ENCODE data around the gene VPS37B. TPM values are rescaled to one million over a fixed set of nuclear protein-coding genes. Genes with fewer than 3 reads are reported as not detected.

Gene VPS37B
- total RNA-seq, 1 experiment from 2014 or later: 24.0 TPM

DNA sequence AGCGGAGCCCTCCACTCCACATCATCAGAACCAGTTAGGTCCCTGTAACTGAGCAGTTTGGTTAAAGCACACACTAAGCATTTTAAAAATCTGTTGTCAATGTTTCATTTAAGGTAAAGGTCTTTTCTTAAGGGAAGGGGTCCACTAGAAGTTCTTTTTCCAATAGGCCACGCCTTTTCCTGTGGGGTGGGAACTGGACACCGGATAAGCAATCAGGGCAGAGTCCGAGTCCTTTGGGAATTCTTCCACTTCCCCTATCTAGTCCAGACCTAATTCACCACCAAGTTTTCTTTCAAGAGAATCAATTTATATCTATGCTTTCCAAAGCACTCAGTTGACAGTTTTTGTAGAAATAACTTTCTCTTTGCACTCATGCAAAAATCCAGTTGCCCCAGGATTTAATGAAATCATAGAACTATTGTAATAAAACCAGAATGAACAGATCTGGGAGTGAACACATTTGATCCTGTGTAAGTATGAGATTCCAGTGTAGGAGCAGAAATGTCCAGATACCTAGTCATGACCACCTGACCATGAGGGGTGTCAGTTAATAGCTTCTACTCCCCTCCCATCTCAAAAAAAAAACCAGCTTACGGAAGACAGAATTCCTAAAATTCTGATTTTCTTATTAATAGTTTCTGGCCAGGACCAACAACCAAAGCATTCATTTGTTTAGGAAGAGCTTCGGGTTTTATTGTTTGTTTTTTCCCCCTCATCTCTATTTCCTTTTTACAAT, 11.7 kb downstream of the VPS37B start:
- POLR2A ChIA-PET: no interaction called here
- no TSS peak for BruUV-seq (replicated peaks)
- Mint-ChIP-seq H3K4me3 (ENCODE audit: unreplicated experiment) (no peak overlapping the region), H3K36me3 (ENCODE audit: insufficient read depth, unreplicated experiment) (peaks cover 22% of the 10 kb centered on the region), H3K27ac (ENCODE audit: unreplicated experiment) (no peak overlapping the region), H3K27me3 (ENCODE audit: insufficient read depth, unreplicated experiment) (no peaks in the 10 kb centered on the region), H3K4me1 (ENCODE audit: low read depth, unreplicated experiment) (peaks cover 22% of the 10 kb centered on the region), H3K9me3 (ENCODE audit: unreplicated experiment) (no peaks in the 10 kb centered on the region)
- DNase-seq: no peak
- H3K4me1 ChIP-seq: peaks cover 38% of the 10 kb centered on the region
- no peak overlapping the region for H3K4me3 ChIP-seq (ENCODE audit: low read depth, low read length)
- H3K36me3 ChIP-seq (ENCODE audit: control insufficient read depth, insufficient read depth, low read length): no peaks in the 10 kb centered on the region
- intact Hi-C loops (cut with micrococcal nuclease; ENCODE audit: unreplicated experiment): no loop called here
- TF ChIP-seq, protein P1, sequence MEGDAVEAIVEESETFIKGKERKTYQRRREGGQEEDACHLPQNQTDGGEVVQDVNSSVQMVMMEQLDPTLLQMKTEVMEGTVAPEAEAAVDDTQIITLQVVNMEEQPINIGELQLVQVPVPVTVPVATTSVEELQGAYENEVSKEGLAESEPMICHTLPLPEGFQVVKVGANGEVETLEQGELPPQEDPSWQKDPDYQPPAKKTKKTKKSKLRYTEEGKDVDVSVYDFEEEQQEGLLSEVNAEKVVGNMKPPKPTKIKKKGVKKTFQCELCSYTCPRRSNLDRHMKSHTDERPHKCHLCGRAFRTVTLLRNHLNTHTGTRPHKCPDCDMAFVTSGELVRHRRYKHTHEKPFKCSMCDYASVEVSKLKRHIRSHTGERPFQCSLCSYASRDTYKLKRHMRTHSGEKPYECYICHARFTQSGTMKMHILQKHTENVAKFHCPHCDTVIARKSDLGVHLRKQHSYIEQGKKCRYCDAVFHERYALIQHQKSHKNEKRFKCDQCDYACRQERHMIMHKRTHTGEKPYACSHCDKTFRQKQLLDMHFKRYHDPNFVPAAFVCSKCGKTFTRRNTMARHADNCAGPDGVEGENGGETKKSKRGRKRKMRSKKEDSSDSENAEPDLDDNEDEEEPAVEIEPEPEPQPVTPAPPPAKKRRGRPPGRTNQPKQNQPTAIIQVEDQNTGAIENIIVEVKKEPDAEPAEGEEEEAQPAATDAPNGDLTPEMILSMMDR (IDR thresholded peaks at IDR 0.05; ENCODE audit: insufficient read depth in 1 of 2, low read depth in 1 of 2, low read length in 1 of 2, severe bottlenecking in 1 of 2, unreplicated experiment in 1 of 2): no peak
- no peaks in the 10 kb centered on the region for H3K9me3 ChIP-seq
- no peaks in the 10 kb centered on the region for H3K27me3 ChIP-seq (replicated peaks; ENCODE audit: control insufficient read depth, insufficient read depth, low read length)
- CTCF ChIA-PET: no interaction called here

DNA sequence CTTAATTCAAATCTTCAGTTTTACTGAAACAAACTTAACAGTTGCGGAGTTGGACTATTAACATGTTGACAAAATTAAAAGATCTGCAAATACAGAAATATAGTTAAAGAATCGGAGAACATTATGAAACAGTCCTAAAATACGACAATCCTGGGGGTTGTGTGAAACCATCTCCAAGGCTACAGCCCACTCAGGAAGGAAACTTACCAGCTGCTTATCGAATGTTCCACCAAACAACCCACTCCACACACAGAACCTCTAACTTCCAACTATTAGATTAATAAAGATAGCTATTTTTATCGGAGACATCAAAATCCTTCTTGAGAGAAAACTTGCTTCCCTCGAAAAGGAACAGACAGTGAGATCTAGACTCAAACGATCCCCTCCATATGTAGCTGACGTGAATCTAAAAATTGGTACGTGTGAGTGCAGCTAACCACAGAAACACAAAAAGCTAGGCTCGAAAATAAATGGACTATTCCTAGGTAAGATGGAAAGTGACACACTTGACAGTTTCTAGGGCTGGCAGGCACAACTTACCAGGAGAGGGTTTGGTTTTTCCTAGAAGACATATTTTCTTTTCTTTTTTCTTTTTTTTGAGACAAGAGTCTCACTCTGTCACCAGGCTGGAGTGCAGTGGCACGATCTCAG, 12.9 kb downstream of the VPS37B start:
- BruUV-seq (replicated peaks): no TSS peak
- intact Hi-C loops (cut with micrococcal nuclease; ENCODE audit: unreplicated experiment): no loop called here
- Mint-ChIP-seq H3K4me3 (ENCODE audit: unreplicated experiment) (no peak overlapping the region), H3K27ac (ENCODE audit: unreplicated experiment) (no peak overlapping the region), H3K36me3 (ENCODE audit: insufficient read depth, unreplicated experiment) (peaks cover 25% of the 10 kb centered on the region), H3K27me3 (ENCODE audit: insufficient read depth, unreplicated experiment) (no peaks in the 10 kb centered on the region), H3K9me3 (ENCODE audit: unreplicated experiment) (no peaks in the 10 kb centered on the region), H3K4me1 (ENCODE audit: low read depth, unreplicated experiment) (peaks cover 13% of the 10 kb centered on the region)
- TF ChIP-seq, protein P1 (IDR thresholded peaks at IDR 0.05; ENCODE audit: insufficient read depth in 1 of 2, low read depth in 1 of 2, low read length in 1 of 2, severe bottlenecking in 1 of 2, unreplicated experiment in 1 of 2): no peak
- DNase-seq: no peak
- CTCF ChIA-PET: no interaction called here
- Histone ChIP-seq H3K27me3 (replicated peaks; ENCODE audit: control insufficient read depth, insufficient read depth, low read length) (no peaks in the 10 kb centered on the region), H3K4me3 (ENCODE audit: low read depth, low read length) (no peak overlapping the region), H3K4me1 (peaks cover 28% of the 10 kb centered on the region), H3K9me3 (no peaks in the 10 kb centered on the region), H3K36me3 (ENCODE audit: control insufficient read depth, insufficient read depth, low read length) (no peaks in the 10 kb centered on the region)
- POLR2A ChIA-PET: no interaction called here

DNA sequence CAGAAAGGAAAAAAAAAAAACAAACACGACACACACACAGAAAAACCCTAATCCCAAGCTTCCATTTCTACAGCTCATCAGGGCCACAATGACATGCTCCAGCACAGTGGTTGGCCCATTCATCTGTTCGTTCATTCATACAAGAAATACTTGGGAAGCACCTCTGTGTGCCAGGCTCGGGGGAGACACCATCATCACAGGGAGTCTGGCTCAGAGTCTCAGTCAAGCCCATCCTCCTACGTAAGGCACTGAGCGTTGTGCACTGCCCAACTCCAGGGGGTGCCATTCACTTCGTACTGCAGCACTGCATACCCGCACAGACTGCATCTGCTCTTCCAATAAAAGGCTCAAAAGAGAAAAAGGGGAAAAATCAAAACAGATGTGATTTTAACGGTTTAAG, 15.3 kb downstream of the VPS37B start:
- Histone ChIP-seq H3K27me3 (replicated peaks; ENCODE audit: control insufficient read depth, insufficient read depth, low read length) (no peaks in the 10 kb centered on the region), H3K36me3 (ENCODE audit: control insufficient read depth, insufficient read depth, low read length) (no peaks in the 10 kb centered on the region), H3K4me1 (peaks cover 15% of the 10 kb centered on the region), H3K9me3 (no peaks in the 10 kb centered on the region), H3K4me3 (ENCODE audit: low read depth, low read length) (no peak overlapping the region)
- Mint-ChIP-seq H3K4me3 (ENCODE audit: unreplicated experiment) (no peak overlapping the region), H3K4me1 (ENCODE audit: low read depth, unreplicated experiment) (peaks cover 6% of the 10 kb centered on the region), H3K27me3 (ENCODE audit: insufficient read depth, unreplicated experiment) (no peaks in the 10 kb centered on the region), H3K9me3 (ENCODE audit: unreplicated experiment) (no peaks in the 10 kb centered on the region), H3K36me3 (ENCODE audit: insufficient read depth, unreplicated experiment) (peaks cover 25% of the 10 kb centered on the region), H3K27ac (ENCODE audit: unreplicated experiment) (no peak overlapping the region)
- CTCF ChIA-PET: no interaction called here
- no peak for DNase-seq
- no TSS peak for BruUV-seq (replicated peaks)
- POLR2A ChIA-PET: interaction anchor here (0.5 kb wide), 1 partner anchor 270 kb away, joined by 7 read pairs; the partner anchor contains the start of gene PITPNM2
- intact Hi-C loops (cut with micrococcal nuclease; ENCODE audit: unreplicated experiment): loop anchor here (1.0 kb wide), 1 partner anchor 72 kb away; no protein-coding TSS in a partner anchor
- TF ChIP-seq, protein P1 (IDR thresholded peaks at IDR 0.05; ENCODE audit: insufficient read depth in 1 of 2, low read depth in 1 of 2, low read length in 1 of 2, severe bottlenecking in 1 of 2, unreplicated experiment in 1 of 2): peak in 1 of 2 experiments; percentile 30
